ENCODE results near the gene SH3PXD2A.

- TF ChIP-seq CTCF (IDR thresholded peaks at IDR 0.05 in 8 of 11, conservative IDR thresholded peaks at IDR 0.05 in 3 of 11), result no peak
- TF ChIP-seq POLR2AphosphoS5 (IDR thresholded peaks at IDR 0.05), result no peak
Observed at GRCh38 chr10:103599907-103600306, 255.5 kb downstream of the SH3PXD2A start.
